Heart right ventricle (tissue), 16 donors: Measurements from ENCODE around the gene TAF4. TPM values are rescaled to one million over a fixed set of nuclear protein-coding genes. Genes with fewer than 3 reads are reported as not detected.

ENCODE experiments used
- ATAC-seq, 8 donors: fragments of 200-7000 bp; cut with Tn5 transposase; one replicate each; pipeline ENCODE4 v1.9.1; 2020; ENCODE audit warnings: mild to moderate bottlenecking in 8 of 8, moderate library complexity in 8 of 8, moderate number of reproducible peaks in 1 of 8
- DNase-seq, 2 donors: peaks; one replicate each; pipeline ENCODE4 v3.0.0-alpha.2; 2020
- H3K27ac ChIP-seq, 10 donors: fragments of 200-600 bp; sonication (generic) in 2 of 10; one replicate each; pipeline versions ENCODE4 v1.5.0 to v1.8.0; 2020 to 2022; ENCODE audit warnings: mild to moderate bottlenecking in 3 of 10
- H3K27me3 ChIP-seq, 7 donors: fragments of 200-600 bp; one replicate each; pipeline ENCODE4 v1.8.0; 2021 to 2022; ENCODE audit warnings: mild to moderate bottlenecking in 2 of 7
- H3K36me3 ChIP-seq, 9 donors: fragments of 200-600 bp; sonication (generic) in 1 of 9; one replicate each; pipeline versions ENCODE4 v1.5.0 to v1.8.0; 2020 to 2022; ENCODE audit warnings: mild to moderate bottlenecking in 2 of 9
- H3K4me1 ChIP-seq, 9 donors: fragments of 200-600 bp; sonication (generic) in 1 of 9; one replicate each; pipeline versions ENCODE4 v1.5.0 to v1.8.0; 2020 to 2022; ENCODE audit warnings: mild to moderate bottlenecking in 4 of 9
- H3K4me3 ChIP-seq, 10 donors: fragments of 200-600 bp; sonication (generic) in 2 of 10; one replicate each; pipeline versions ENCODE4 v1.5.0 to v1.8.0; 2020 to 2022; ENCODE audit warnings: mild to moderate bottlenecking in 7 of 10, moderate library complexity in 2 of 10
- H3K9me3 ChIP-seq, 11 donors: fragments of 200-600 bp in 10 of 11; sonication (generic) in 2 of 11; one replicate each; pipeline versions ENCODE4 v1.5.0 to v1.8.0; 2013 to 2022; ENCODE audit warnings: mild to moderate bottlenecking in 2 of 11, control low read depth in 1 of 11, moderate library complexity in 1 of 11
- CTCF ChIP-seq, 9 donors: fragments of 200-600 bp; sonication (generic) in 2 of 9; IDR thresholded peaks; one replicate each; pipeline versions ENCODE4 v1.5.0 to v1.8.0; 2021 to 2022; ENCODE audit warnings: antibody characterized with exemption in 9 of 9, mild to moderate bottlenecking in 5 of 9, moderate library complexity in 1 of 9
- WGBS, 2 donors: extraction: QIAGEN DNeasy Blood & Tissue Kit; methylation state at CpG; one replicate each; pipeline ENCODE4 v1.1.7; 2013; ENCODE audit warnings: inconsistent platforms in 1 of 2; 5-methylcytosine and 5-hydroxymethylcytosine counted together
- intact Hi-C, 10 donors: fragments of 100-400 bp; cut with DNase I; formaldehyde crosslinking; loops; one replicate each; pipeline versions ENCODE4 v1.11.1 to v1.14.2; 2022
- polyA plus RNA-seq, 2 donors: library from polyadenylated mRNA; stranded (reverse); fragments of 200-250 nt; gene quantifications; one replicate each; pipeline ENCODE4 v1.2.3, GENCODE V29; 2013
- total RNA-seq, 10 donors: library from RNA; stranded (reverse); fragmentation: NEBNext Ultra II Directional in 3 of 10; extraction: Animal tissue kit (Norgen Biotek cat#: 25700) in 3 of 10; gene quantifications; one replicate each; pipeline versions ENCODE4 v1.2.1 to v1.2.4, GENCODE V29; 2021 to 2023
- donor health status: Arrhythmogenic right ventricular cardiomyopathy.
- donor health status: ischemic (EF 13 %, LVEDD 7.1; RV severe dilation, severe dysfunction).
- donor health status: healthy with polysubstance abuse.
- donor health status: DM: no; HTN: yes; CAD: no.
- donor health status: DM: no; HTN: no; CAD: no.
- donor health status: ischemic (EF 25% LVEDD 6.9; RV normal size, moderate dysfunction).
- donor health status: ischemic (EF 25% LVEDD 5.7; RV mildly dilated, moderate dysfunction).
- donor health status: healthy.
- donor health status: DM: yes; HTN: yes; CAD: no.
- donor health status: Ischemic cardiomyopathy.
- donor health status: ischemic (EF 35%, LVEDD 5.7; RV mildly dilated, moderate dysfunction).
- donor health status: nonischemic (EF 11% LVEDD 7.7; RV severe dilation, severe dysfunction).
- donor health status: DM: yes; HTN: yes; CAD: no.
- donor health status: PGD.
- donor health status: ischemic (EF 29% LVEDD 5.4; RV normal size, mild dysfunction).
- donor health status: nonischemic (EF 23%, LVEDD 6.1; RV moderate dilation, normal function).

The TAF4 gene
- total and polyA plus RNA-seq, 12 donors, result 3.7 to 14.8 (median 11.0) TPM

- no peak for ATAC-seq
- TF ChIP-seq CTCF (IDR thresholded peaks at IDR 0.05), result no peak
- no peaks in the 10 kb centered on the region for H3K36me3 ChIP-seq
- H3K27ac ChIP-seq, result no peak overlapping the region
- H3K4me3 ChIP-seq, result no peak overlapping the region
- H3K9me3 ChIP-seq, result no peaks in the 10 kb centered on the region
- peak in 1 of 2 donors; percentile 8 for DNase-seq
- WGBS, 2 donors, result 88 to 91% methylated on average over 20 of the region's 20 CpGs
- no peaks in the 10 kb centered on the region for H3K27me3 ChIP-seq
- peaks cover 0 to 17% (median 7%) of the 10 kb centered on the region in 9 donors for H3K4me1 ChIP-seq
- intact Hi-C loops, result no loop called here
Observed at GRCh38 chr20:62045118-62045517, 20.6 kb downstream of the TAF4 start.

DNA sequence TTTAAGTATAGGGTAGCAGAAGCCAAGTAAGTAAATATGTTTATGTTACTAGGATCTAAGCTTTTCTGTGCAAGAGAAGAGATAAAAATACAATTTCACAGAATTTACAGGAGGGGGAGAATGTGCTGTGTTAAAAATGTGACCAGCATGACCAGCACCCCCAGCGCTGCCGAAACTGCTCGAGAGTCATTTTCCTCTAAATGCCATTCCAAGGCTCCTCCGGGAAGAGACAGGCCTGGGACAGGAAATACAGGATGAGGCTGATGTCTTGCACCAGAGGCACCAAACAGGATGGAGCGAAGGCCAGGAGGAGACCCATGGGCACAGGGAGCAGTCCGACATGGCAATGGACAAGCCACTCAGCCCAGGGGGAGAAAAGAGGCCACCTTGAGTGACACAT, 21.1 kb downstream of the TAF4 start:
- no peak overlapping the region for H3K27ac ChIP-seq
- H3K27me3 ChIP-seq, result no peaks in the 10 kb centered on the region
- intact Hi-C loops, result no loop called here
- WGBS, 2 donors, result 44 to 48% methylated on average over 6 of the region's 6 CpGs
- H3K4me1 ChIP-seq, result peaks cover 0 to 17% (median 7%) of the 10 kb centered on the region in 9 donors
- DNase-seq (peak in 1 of 2 donors; percentile 0), ATAC-seq (no peak)
- H3K9me3 ChIP-seq, result no peaks in the 10 kb centered on the region
- no peaks in the 10 kb centered on the region for H3K36me3 ChIP-seq
- H3K4me3 ChIP-seq, result no peak overlapping the region
- no peak for TF ChIP-seq CTCF (IDR thresholded peaks at IDR 0.05)

DNA sequence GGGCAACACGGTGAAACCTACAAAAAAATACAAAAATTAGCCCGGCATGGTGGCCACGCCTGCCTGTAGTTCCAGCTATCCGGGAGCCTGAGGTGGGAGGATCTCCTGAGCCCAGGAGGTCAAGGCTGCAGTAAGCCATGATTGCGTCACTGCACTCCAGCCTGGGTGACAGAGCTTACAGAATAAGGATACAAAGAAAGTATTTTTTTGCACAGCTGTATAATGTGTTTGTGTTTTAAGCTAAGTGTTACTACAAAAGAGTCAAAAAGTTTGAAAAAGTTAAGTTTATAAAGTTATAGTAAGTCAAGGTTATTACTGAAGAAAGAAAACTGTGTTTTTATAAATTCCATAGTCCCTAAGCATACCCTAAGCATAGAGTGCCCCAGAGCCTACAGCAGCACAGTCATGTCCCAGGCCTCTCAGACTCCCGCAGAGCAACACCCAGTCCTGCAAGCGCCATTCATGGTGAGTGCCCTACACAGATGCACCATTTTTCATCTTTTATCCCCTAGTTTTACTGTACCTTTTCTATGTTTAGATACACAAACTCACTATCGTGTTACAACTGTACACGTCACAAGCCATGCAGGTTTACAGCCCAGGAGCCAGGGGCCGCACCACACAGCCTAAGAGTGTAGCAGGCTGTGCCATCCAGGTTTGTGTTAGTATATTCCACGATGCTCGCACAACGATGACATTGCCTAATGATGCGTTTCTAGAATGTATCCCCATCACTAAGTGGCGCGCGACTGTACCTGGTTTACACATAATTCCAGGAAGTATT, 22.4 kb downstream of the TAF4 start:
- TF ChIP-seq CTCF (IDR thresholded peaks at IDR 0.05), result no peak
- 84 to 90% methylated on average over 17 of the region's 17 CpGs for WGBS, 2 donors
- H3K9me3 ChIP-seq, result no peaks in the 10 kb centered on the region

DNA sequence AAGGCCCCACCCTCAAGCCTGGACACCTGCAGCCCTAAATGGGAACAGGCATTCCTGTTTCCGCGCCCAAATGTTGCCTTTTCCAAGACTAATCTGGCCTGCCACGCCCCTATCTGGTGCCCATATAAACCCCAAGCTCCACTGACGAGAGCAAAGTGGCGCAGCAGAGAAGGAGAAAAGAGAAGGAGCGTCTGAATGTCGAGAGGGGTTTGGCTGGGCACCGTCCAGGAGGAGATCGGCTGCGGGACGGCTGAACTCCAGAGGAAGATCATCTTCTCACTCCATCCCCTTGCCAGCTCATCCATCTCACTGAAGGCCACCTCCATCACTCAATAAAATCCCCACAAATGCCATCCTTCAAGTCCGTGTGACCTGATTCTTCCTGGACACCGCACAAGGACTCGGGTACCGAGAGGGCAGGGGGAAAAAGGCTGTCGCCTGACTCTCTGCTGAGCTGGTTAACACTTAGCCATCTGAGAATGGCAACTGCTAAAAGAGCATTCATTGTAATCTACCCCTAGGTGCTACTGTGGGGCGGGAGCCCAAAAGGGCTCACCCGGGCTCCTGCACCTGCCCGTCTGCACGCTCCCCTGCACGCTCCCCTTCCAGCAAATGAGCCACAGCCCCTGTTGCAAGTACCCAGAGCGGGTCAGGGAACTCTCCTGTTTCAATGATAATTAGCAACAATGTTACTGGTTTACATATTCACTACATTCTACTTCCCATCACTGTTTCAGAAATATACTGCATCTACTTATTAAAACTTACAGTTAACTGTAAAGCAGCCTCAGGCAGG, 23.5 kb downstream of the TAF4 start:
- TF ChIP-seq CTCF (IDR thresholded peaks at IDR 0.05), result no peak
- WGBS, 2 donors, result 95 to 96% methylated on average over 22 of the region's 22 CpGs
- intact Hi-C loops, result no loop called here
- H3K36me3 ChIP-seq, result no peaks in the 10 kb centered on the region
- no peak overlapping the region for H3K4me3 ChIP-seq
- peak in 1 of 2 donors; percentile 3 for DNase-seq
- peaks cover 0 to 2% (median 0%) of the 10 kb centered on the region in 11 donors for H3K9me3 ChIP-seq
- H3K27ac ChIP-seq, result no peak overlapping the region
- ATAC-seq, result no peak
- H3K4me1 ChIP-seq, result peaks cover 0 to 11% (median 0%) of the 10 kb centered on the region in 9 donors
- no peaks in the 10 kb centered on the region for H3K27me3 ChIP-seq

More for the DNA sequence above, 22.4 kb downstream of the TAF4 start:
- Histone ChIP-seq H3K4me1 (peaks cover 0 to 17% (median 7%) of the 10 kb centered on the region in 9 donors), H3K27ac (no peak overlapping the region), H3K4me3 (no peak overlapping the region), H3K36me3 (no peaks in the 10 kb centered on the region), H3K27me3 (no peaks in the 10 kb centered on the region)
- ATAC-seq (no peak), DNase-seq (peak in 1 of 2 donors; percentile 2)
- intact Hi-C loops, result no loop called here
